ENCODE data around the gene PMP22.

The PMP22 gene

GRCh38 chr17:15260376-15261257 is 4.5 kb downstream of the PMP22 start:
- H3K4me1 ChIP-seq (ENCODE audit: control insufficient read depth in 1 of 2, insufficient read depth in 1 of 2, low read depth in 1 of 2, low read length in 1 of 2) = peaks cover 13 to 17% of the 10 kb centered on the region in 2 experiments

DNA sequence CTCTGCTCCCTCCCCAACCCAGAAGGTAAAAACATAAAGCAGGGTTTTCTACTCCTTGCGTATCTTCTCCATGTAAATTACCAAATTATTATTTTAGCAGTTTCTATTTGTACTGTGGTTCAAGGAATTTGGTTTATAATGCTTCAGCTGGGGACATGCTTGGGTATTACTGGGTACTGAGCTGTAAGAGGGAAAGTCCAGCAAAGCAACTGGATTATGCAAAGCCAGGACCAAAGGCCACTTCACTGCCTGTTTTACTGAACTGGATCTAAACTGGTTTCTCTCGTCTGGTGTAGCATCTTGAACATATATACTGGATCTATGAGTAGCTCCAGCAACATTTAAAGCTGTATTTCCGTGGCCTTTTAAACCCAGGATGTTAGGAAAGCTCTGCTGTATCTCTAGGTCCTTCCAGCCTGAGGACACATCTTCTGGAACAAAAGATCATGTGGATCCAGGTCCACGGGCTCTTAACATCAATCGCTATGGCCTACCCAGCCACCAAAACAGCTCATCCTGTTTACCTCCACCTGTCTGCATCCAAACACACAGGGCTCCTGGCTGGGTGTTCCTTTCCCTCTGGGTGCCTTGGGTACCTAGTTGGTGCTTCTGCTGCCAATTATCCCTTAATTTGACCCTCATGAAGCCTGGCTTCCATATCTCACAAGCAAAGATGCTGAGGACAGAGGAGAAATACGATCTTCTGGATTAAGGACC is 7.2 kb downstream of the PMP22 start:
- Histone ChIP-seq H3K36me3 (no peaks in the 10 kb centered on the region), H3K27me3 (peaks cover 100% of the 10 kb centered on the region), H3K27ac (no peak overlapping the region), H3K9me3 (no peaks in the 10 kb centered on the region), H3K4me3 (ENCODE audit: low read depth in 1 of 2, low read length in 1 of 2) (no peak overlapping the region), H3K4me1 (ENCODE audit: control insufficient read depth in 1 of 2, insufficient read depth in 1 of 2, low read depth in 1 of 2, low read length in 1 of 2) (peaks cover 13 to 17% of the 10 kb centered on the region in 2 experiments)
- TF ChIP-seq, protein P1, sequence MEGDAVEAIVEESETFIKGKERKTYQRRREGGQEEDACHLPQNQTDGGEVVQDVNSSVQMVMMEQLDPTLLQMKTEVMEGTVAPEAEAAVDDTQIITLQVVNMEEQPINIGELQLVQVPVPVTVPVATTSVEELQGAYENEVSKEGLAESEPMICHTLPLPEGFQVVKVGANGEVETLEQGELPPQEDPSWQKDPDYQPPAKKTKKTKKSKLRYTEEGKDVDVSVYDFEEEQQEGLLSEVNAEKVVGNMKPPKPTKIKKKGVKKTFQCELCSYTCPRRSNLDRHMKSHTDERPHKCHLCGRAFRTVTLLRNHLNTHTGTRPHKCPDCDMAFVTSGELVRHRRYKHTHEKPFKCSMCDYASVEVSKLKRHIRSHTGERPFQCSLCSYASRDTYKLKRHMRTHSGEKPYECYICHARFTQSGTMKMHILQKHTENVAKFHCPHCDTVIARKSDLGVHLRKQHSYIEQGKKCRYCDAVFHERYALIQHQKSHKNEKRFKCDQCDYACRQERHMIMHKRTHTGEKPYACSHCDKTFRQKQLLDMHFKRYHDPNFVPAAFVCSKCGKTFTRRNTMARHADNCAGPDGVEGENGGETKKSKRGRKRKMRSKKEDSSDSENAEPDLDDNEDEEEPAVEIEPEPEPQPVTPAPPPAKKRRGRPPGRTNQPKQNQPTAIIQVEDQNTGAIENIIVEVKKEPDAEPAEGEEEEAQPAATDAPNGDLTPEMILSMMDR (IDR thresholded peaks at IDR 0.05) = no peak

More at GRCh38 chr17:15260376-15261257, 4.5 kb downstream of the PMP22 start:
- Histone ChIP-seq H3K27ac (no peak overlapping the region), H3K36me3 (no peaks in the 10 kb centered on the region), H3K9me3 (no peaks in the 10 kb centered on the region), H3K27me3 (peaks cover 100% of the 10 kb centered on the region), H3K4me3 (ENCODE audit: low read depth in 1 of 2, low read length in 1 of 2) (peak overlapping the region; percentile 30 to 58)
- TF ChIP-seq, protein P1 (IDR thresholded peaks at IDR 0.05) = peak; percentile 44

DNA sequence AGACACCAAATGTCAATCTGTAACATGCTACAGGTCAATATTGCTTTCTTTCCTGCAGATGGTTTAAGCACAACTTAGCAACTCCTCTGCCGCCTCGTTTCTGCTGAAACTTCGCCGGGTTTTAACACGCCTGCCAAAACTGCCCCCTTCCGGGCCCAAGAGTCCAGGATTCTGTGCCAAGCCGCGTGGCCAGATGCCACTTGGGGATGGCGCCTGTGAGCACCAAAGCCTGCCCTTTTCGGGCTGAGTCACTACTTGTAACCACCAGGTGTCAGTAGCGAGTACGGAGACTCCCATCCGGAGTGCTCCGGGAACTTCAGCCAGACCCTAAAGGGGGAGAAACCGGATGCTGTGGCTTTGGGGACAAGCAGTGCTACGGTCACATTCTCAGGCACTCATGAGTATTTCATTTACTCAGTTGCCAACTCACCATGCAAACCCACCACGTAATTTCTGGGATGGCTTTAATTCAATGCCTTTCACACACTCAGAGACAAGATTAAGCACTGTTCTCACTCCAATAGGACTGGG is 7.8 kb downstream of the PMP22 start:
- H3K27ac ChIP-seq = no peak overlapping the region
- no peaks in the 10 kb centered on the region for H3K36me3 ChIP-seq
- TF ChIP-seq, protein P1 (IDR thresholded peaks at IDR 0.05) = peak; percentile 62
- peaks cover 13 to 17% of the 10 kb centered on the region in 2 experiments for H3K4me1 ChIP-seq (ENCODE audit: control insufficient read depth in 1 of 2, insufficient read depth in 1 of 2, low read depth in 1 of 2, low read length in 1 of 2)
- H3K4me3 ChIP-seq (ENCODE audit: low read depth in 1 of 2, low read length in 1 of 2) = no peak overlapping the region
- H3K9me3 ChIP-seq = no peaks in the 10 kb centered on the region
- H3K27me3 ChIP-seq = peaks cover 100% of the 10 kb centered on the region

GRCh38 chr17:15256689-15257088 is 8.4 kb downstream of the PMP22 start:
- Histone ChIP-seq H3K4me3 (ENCODE audit: low read depth in 1 of 2, low read length in 1 of 2) (no peak overlapping the region), H3K36me3 (no peaks in the 10 kb centered on the region), H3K27ac (no peak overlapping the region), H3K4me1 (ENCODE audit: control insufficient read depth in 1 of 2, insufficient read depth in 1 of 2, low read depth in 1 of 2, low read length in 1 of 2) (peaks cover 13 to 17% of the 10 kb centered on the region in 2 experiments), H3K9me3 (no peaks in the 10 kb centered on the region), H3K27me3 (peaks cover 100% of the 10 kb centered on the region)
- TF ChIP-seq, protein P1 (IDR thresholded peaks at IDR 0.05) = no peak

DNA sequence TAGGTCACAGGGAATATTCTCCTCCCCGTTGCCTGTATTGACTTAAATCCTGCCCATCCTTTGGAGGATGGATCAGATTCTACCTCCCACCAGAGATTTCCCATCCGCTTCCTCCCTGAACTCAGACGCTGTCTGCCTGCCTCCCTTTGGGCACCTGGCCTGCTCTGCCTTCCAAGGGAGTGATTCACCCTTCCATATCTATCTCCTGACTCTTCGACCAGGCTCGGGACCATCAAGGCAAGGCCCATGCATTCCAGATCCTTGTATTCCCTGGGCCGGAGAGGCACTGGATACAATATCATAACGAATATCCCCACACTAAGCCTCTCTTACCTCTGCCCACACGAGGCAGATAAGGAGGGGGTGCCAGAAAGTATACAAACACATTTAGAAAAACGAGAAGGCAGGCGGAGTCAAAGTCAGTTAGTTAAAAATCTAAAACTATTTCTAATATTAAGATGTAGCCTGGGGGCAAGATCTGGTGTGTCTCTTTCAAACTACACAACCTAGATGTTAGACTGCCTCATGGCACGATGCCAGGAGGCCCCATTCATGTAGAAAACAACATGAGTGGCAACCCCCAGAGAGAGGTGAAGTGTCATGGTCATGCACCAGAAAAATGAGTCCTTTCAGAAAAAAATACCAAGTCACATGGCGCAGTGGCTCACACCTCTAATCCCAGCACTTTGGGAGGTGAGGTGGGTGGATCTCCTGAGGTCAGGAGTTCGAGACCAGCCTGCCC is 9.2 kb downstream of the PMP22 start:
- Histone ChIP-seq H3K36me3 (no peaks in the 10 kb centered on the region), H3K27me3 (peaks cover 100% of the 10 kb centered on the region), H3K27ac (no peak overlapping the region), H3K4me3 (ENCODE audit: low read depth in 1 of 2, low read length in 1 of 2) (no peak overlapping the region), H3K9me3 (no peaks in the 10 kb centered on the region), H3K4me1 (ENCODE audit: control insufficient read depth in 1 of 2, insufficient read depth in 1 of 2, low read depth in 1 of 2, low read length in 1 of 2) (peaks cover 7 to 11% of the 10 kb centered on the region in 2 experiments)
- TF ChIP-seq, protein P1 (IDR thresholded peaks at IDR 0.05) = no peak

Measured in neutrophil (primary cell).